ENCODE measurements around the gene DDX60.
"Not testable (repeated sequence)": the region's sequence is repeated elsewhere in the genome, so short reads cannot be mapped to it uniquely, and the experiment has no call there.

Gene DDX60

GRCh38 chr4:168304744-168305459 is 13.7 kb downstream of the DDX60 start:
- TF ChIP-seq, protein P1, sequence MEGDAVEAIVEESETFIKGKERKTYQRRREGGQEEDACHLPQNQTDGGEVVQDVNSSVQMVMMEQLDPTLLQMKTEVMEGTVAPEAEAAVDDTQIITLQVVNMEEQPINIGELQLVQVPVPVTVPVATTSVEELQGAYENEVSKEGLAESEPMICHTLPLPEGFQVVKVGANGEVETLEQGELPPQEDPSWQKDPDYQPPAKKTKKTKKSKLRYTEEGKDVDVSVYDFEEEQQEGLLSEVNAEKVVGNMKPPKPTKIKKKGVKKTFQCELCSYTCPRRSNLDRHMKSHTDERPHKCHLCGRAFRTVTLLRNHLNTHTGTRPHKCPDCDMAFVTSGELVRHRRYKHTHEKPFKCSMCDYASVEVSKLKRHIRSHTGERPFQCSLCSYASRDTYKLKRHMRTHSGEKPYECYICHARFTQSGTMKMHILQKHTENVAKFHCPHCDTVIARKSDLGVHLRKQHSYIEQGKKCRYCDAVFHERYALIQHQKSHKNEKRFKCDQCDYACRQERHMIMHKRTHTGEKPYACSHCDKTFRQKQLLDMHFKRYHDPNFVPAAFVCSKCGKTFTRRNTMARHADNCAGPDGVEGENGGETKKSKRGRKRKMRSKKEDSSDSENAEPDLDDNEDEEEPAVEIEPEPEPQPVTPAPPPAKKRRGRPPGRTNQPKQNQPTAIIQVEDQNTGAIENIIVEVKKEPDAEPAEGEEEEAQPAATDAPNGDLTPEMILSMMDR (IDR thresholded peaks at IDR 0.05) = no peak
- no peak overlapping the region for H3K4me2 ChIP-seq (ENCODE audit: low read length)
- no peaks in the 10 kb centered on the region for H3K36me3 ChIP-seq (ENCODE audit: control insufficient read depth, insufficient read depth, low read length)
- no peaks in the 10 kb centered on the region for H3K9me3 ChIP-seq (ENCODE audit: control insufficient read depth, low read length)
- H3K27me3 ChIP-seq (ENCODE audit: control insufficient read depth, insufficient read depth, low read length) = no peaks in the 10 kb centered on the region
- no peak overlapping the region for H2AFZ ChIP-seq
- no peaks in the 10 kb centered on the region for H3K4me1 ChIP-seq
- no peak overlapping the region for H3K4me3 ChIP-seq (ENCODE audit: low read depth, low read length)
- no peak overlapping the region for H3K27ac ChIP-seq
- H3K9ac ChIP-seq = no peak overlapping the region
- H3K79me2 ChIP-seq = no peaks in the 10 kb centered on the region

- not testable (repeated sequence) for H3K27ac ChIP-seq; H3K9ac ChIP-seq; H2AFZ ChIP-seq; H3K27me3 ChIP-seq (ENCODE audit: control insufficient read depth, insufficient read depth, low read length); H3K4me2 ChIP-seq (ENCODE audit: low read length); H3K9me3 ChIP-seq (ENCODE audit: control insufficient read depth, low read length); H3K4me3 ChIP-seq (ENCODE audit: low read depth, low read length); H3K4me1 ChIP-seq; H3K36me3 ChIP-seq (ENCODE audit: control insufficient read depth, insufficient read depth, low read length); H3K79me2 ChIP-seq
Observed at GRCh38 chr4:168303430-168303829, 15.1 kb downstream of the DDX60 start.

- H3K79me2 ChIP-seq = no peaks in the 10 kb centered on the region
- no peaks in the 10 kb centered on the region for H3K9me3 ChIP-seq (ENCODE audit: control insufficient read depth, low read length)
- no peak overlapping the region for H3K4me2 ChIP-seq (ENCODE audit: low read length)
- no peak overlapping the region for H3K27ac ChIP-seq
- no peak overlapping the region for H2AFZ ChIP-seq
- no peaks in the 10 kb centered on the region for H3K4me1 ChIP-seq
- H3K36me3 ChIP-seq (ENCODE audit: control insufficient read depth, insufficient read depth, low read length) = no peaks in the 10 kb centered on the region
- no peak overlapping the region for H3K4me3 ChIP-seq (ENCODE audit: low read depth, low read length)
- TF ChIP-seq, protein P1 (IDR thresholded peaks at IDR 0.05) = no peak
- H3K9ac ChIP-seq = no peak overlapping the region
- no peaks in the 10 kb centered on the region for H3K27me3 ChIP-seq (ENCODE audit: control insufficient read depth, insufficient read depth, low read length)
Observed at GRCh38 chr4:168293386-168293975, 25.1 kb downstream of the DDX60 start.

DNA sequence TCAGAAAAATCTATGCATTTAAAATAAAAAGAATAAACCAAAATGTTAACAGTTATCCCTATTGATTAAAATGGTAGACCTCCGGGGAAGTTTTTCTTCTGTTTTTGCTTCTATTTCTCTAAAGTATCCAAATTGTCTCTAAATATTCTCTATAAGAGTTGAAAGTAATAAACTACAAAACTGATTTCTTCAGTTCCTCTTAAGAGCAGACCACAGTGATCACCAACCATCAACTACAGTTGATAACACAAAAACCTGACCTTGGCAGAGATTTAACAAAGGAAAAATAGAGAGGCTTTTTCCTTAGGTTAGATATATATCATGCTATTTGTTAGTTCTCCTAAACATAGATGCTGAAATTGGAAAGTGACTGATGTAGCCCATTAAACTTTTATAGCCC is 27.3 kb downstream of the DDX60 start:
- Histone ChIP-seq H3K4me1 (no peaks in the 10 kb centered on the region), H3K27me3 (ENCODE audit: control insufficient read depth, insufficient read depth, low read length) (no peaks in the 10 kb centered on the region), H3K4me3 (ENCODE audit: low read depth, low read length) (no peak overlapping the region), H3K27ac (no peak overlapping the region), H3K9me3 (ENCODE audit: control insufficient read depth, low read length) (no peaks in the 10 kb centered on the region), H2AFZ (no peak overlapping the region), H3K9ac (no peak overlapping the region), H3K79me2 (no peaks in the 10 kb centered on the region), H3K36me3 (ENCODE audit: control insufficient read depth, insufficient read depth, low read length) (no peaks in the 10 kb centered on the region), H3K4me2 (ENCODE audit: low read length) (no peak overlapping the region)
- TF ChIP-seq, protein P1 (IDR thresholded peaks at IDR 0.05) = no peak

- H3K79me2 ChIP-seq; H3K9me3 ChIP-seq (ENCODE audit: control insufficient read depth, low read length); H2AFZ ChIP-seq; H3K4me3 ChIP-seq (ENCODE audit: low read depth, low read length); H3K4me1 ChIP-seq; H3K27ac ChIP-seq; H3K9ac ChIP-seq; H3K27me3 ChIP-seq (ENCODE audit: control insufficient read depth, insufficient read depth, low read length); H3K4me2 ChIP-seq (ENCODE audit: low read length); H3K36me3 ChIP-seq (ENCODE audit: control insufficient read depth, insufficient read depth, low read length): not testable (repeated sequence)
Observed at GRCh38 chr4:168285850-168286249, 32.7 kb downstream of the DDX60 start.
